Activated CD4-positive, alpha-beta memory T cell treated with anti-CD3 and anti-CD28 coated beads for 36 hours (primary cell): ENCODE data around the gene ELP4. TPM values are rescaled to one million over a fixed set of nuclear protein-coding genes. Genes with fewer than 3 reads are reported as not detected.

Source experiments
- CTCF ChIA-PET: fragments of 350-600 bp; sonication (Branson Sonifier 250); formaldehyde crosslinking; loops from one replicate; lab custom pipeline; 2021; ENCODE audit warnings: antibody characterized with exemption, inconsistent platforms; lab: Charles Lee
- POLR2A ChIA-PET: fragments of 350-600 bp; sonication (Branson Sonifier 250); formaldehyde crosslinking; loops from one replicate; lab custom pipeline; 2021; ENCODE audit warnings: antibody characterized with exemption; lab: Charles Lee
- DNase-seq: peaks from one replicate; pipeline ENCODE4 v3.0.0-alpha.2; 2020
- H3K27ac Mint-ChIP-seq: one replicate; pipeline ENCODE4 v1.8.0; 2021; ENCODE audit warnings: mixed read lengths
- H3K27me3 Mint-ChIP-seq: one replicate; pipeline ENCODE4 v1.8.0; 2021; ENCODE audit warnings: mixed read lengths
- H3K36me3 Mint-ChIP-seq: one replicate; pipeline ENCODE4 v1.8.0; 2021; ENCODE audit warnings: mixed read lengths
- H3K4me1 Mint-ChIP-seq: one replicate; pipeline ENCODE4 v1.8.0; 2021; ENCODE audit warnings: low read depth, mixed read lengths
- H3K4me3 Mint-ChIP-seq: one replicate; pipeline ENCODE4 v1.8.0; 2021; ENCODE audit warnings: mild to moderate bottlenecking, mixed read lengths
- H3K9me3 Mint-ChIP-seq: one replicate; pipeline ENCODE4 v1.8.0; 2021; ENCODE audit warnings: mixed read lengths
- intact Hi-C: fragments of 100-400 bp; cut with micrococcal nuclease; formaldehyde crosslinking; loops from one replicate; pipeline ENCODE4 v1.15.1; 2023
- total RNA-seq, 2 experiments: library from RNA; stranded (reverse); gene quantifications; one replicate each; pipeline ENCODE4 v1.2.3, GENCODE V29; 2021

ELP4 gene, protein sequence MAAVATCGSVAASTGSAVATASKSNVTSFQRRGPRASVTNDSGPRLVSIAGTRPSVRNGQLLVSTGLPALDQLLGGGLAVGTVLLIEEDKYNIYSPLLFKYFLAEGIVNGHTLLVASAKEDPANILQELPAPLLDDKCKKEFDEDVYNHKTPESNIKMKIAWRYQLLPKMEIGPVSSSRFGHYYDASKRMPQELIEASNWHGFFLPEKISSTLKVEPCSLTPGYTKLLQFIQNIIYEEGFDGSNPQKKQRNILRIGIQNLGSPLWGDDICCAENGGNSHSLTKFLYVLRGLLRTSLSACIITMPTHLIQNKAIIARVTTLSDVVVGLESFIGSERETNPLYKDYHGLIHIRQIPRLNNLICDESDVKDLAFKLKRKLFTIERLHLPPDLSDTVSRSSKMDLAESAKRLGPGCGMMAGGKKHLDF
- 10 to 100 TPM; 18.3 to 18.5 TPM for total RNA-seq

DNA sequence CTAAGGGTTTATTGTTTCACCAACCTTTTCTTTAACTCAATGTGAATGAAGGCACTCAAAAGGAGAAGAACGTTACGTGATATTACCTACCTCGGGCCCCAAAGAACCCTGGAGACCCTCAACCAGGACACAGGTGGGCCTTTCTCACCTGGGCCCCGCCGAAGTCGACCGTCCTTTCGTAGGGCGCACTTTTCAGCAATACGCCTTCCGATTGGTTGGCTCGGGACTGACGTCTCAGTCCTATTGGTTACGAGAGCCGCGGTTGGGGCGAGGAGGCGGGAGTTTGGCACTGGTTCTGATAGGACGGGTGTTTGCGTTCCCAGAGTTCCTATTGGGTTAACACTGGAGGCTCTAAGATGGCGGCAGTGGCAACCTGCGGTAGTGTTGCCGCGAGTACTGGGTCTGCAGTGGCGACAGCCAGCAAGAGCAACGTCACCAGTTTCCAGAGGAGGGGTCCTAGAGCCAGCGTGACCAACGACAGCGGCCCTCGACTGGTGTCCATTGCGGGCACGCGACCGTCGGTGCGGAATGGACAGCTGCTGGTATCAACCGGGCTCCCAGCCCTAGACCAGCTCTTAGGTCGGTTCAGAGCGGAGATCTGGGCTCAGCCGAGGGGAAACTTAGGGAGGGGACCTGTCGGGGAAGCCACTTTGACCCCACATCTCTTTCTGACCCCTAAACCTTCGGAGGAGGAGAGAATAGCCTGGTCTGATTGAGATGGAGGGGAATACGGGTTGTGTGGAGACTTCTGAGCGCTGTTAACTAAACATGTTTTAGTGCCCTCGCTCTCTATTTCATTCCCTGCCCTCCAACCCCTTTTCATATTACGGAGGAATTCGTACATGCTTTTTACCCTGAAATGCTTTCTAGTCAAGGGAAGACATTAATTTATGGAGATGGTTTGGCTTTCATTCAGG, at the start of gene ELP4, which contains the start of gene IMMP1L:
Gene ELP4, plus strand, starts transcription at position 339 of the 917 bp plus-strand sequence. Its CDS starts 18 bp downstream, at position 357.
Gene IMMP1L, minus strand, starts transcription at position 194 of the 917 bp plus-strand sequence. CDS start 46,346 bp downstream, outside the sequence.
- H3K9me3 Mint-ChIP-seq, result no peaks in the 10 kb centered on the region
- peaks cover 14% of the 10 kb centered on the region for H3K36me3 Mint-ChIP-seq
- CTCF ChIA-PET, result no interaction called here
- no peaks in the 10 kb centered on the region for H3K27me3 Mint-ChIP-seq
- peak; percentile 97 for DNase-seq
- peaks cover 30% of the 10 kb centered on the region for H3K4me1 Mint-ChIP-seq
- POLR2A ChIA-PET, result interaction anchor here (1.0 kb wide), 1 partner anchor 47 kb away, joined by 3 read pairs; no protein-coding TSS in a partner anchor
- peak within 1 kb of the TSS; percentile 97 for H3K4me3 Mint-ChIP-seq
- intact Hi-C loops, result loop anchor here (1.0 to 10.0 kb wide), 6 partner anchors 140 to 1185 kb away; partner anchors contain the start of genes ARL14EP, DCDC1, DNAJC24 and EIF3M
- H3K27ac Mint-ChIP-seq, result peak within 1 kb of the TSS; percentile 88

DNA sequence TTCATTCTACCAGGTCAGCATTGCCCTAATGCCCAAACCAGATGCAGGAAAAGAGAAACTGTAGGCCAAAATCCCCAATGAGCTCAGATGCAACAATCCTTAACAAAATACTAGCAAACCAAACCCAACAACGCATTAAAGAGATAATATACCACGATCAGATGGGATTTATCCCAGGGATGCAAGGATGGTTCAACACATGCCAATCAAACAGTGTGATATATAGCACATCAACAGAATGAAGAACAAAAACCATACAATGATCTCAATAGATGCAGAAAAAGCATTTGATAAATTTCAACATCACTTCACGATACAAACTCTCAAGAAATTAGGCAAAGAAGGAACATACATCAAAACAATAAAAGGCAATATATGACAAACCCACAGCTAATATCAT, 45.1 kb upstream of the ELP4 start:
- H3K27me3 Mint-ChIP-seq, result no peaks in the 10 kb centered on the region
- no peak overlapping the region for H3K27ac Mint-ChIP-seq
- CTCF ChIA-PET, result no interaction called here
- peaks cover 18% of the 10 kb centered on the region for H3K9me3 Mint-ChIP-seq
- peaks cover 38% of the 10 kb centered on the region for H3K36me3 Mint-ChIP-seq
- POLR2A ChIA-PET, result no interaction called here
- no peak overlapping the region for H3K4me3 Mint-ChIP-seq
- no peaks in the 10 kb centered on the region for H3K4me1 Mint-ChIP-seq
- intact Hi-C loops, result no loop called here
- no peak for DNase-seq

- CTCF ChIA-PET, result no interaction called here
- peaks cover 4% of the 10 kb centered on the region for H3K4me1 Mint-ChIP-seq
- no peaks in the 10 kb centered on the region for H3K27me3 Mint-ChIP-seq
- no peak for DNase-seq
- H3K4me3 Mint-ChIP-seq, result no peak overlapping the region
- H3K9me3 Mint-ChIP-seq, result peaks cover 5% of the 10 kb centered on the region
- H3K36me3 Mint-ChIP-seq, result peaks cover 16% of the 10 kb centered on the region
- intact Hi-C loops, result no loop called here
- POLR2A ChIA-PET, result no interaction called here
- H3K27ac Mint-ChIP-seq, result no peak overlapping the region
Measured at GRCh38 chr11:31474083-31474482, 35.5 kb upstream of the ELP4 start.

- CTCF ChIA-PET, result no interaction called here
- Mint-ChIP-seq H3K4me1 (peaks cover 4% of the 10 kb centered on the region), H3K27me3 (no peaks in the 10 kb centered on the region), H3K36me3 (peaks cover 4% of the 10 kb centered on the region), H3K27ac (no peak overlapping the region), H3K4me3 (no peak overlapping the region), H3K9me3 (no peaks in the 10 kb centered on the region)
- DNase-seq, result no peak
- intact Hi-C loops, result no loop called here
- POLR2A ChIA-PET, result no interaction called here
Measured at GRCh38 chr11:31477528-31478222, 31.9 kb upstream of the ELP4 start.

GRCh38 chr11:31478223-31478590, 31.4 kb upstream of the ELP4 start:
- ChIA-PET POLR2A (no interaction called here), CTCF (no interaction called here)
- intact Hi-C loops, result no loop called here
- Mint-ChIP-seq H3K27ac (no peak overlapping the region), H3K4me1 (peaks cover 4% of the 10 kb centered on the region), H3K4me3 (no peak overlapping the region), H3K27me3 (no peaks in the 10 kb centered on the region), H3K36me3 (peaks cover 4% of the 10 kb centered on the region), H3K9me3 (no peaks in the 10 kb centered on the region)
- DNase-seq, result no peak

DNA sequence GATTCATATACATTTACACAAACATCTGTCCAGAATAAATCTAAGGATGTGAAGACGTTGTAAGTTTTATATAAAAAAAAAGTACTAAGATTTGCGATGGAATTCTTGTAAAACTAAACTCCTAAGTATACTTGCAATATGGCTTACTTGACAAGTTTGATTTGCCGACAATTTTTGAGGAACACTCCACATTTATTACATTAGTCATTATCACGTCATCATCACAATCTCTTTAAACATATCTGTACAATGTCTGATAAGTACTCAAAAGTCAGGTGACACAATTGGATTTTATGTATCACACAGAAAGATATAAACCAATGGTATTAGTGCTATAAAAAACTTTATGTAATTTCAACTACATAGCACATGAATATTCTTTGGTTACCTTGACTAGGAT, 30.5 kb upstream of the ELP4 start:
- Mint-ChIP-seq H3K9me3 (no peaks in the 10 kb centered on the region), H3K27me3 (no peaks in the 10 kb centered on the region), H3K4me1 (peaks cover 4% of the 10 kb centered on the region), H3K4me3 (no peak overlapping the region), H3K27ac (no peak overlapping the region), H3K36me3 (peaks cover 2% of the 10 kb centered on the region)
- ChIA-PET POLR2A (no interaction called here), CTCF (no interaction called here)
- DNase-seq, result no peak
- intact Hi-C loops, result no loop called here

GRCh38 chr11:31480930-31481329, 28.6 kb upstream of the ELP4 start:
- Mint-ChIP-seq H3K4me3 (no peak overlapping the region), H3K9me3 (no peaks in the 10 kb centered on the region), H3K36me3 (peaks cover 1% of the 10 kb centered on the region), H3K27ac (no peak overlapping the region), H3K4me1 (peaks cover 4% of the 10 kb centered on the region), H3K27me3 (no peaks in the 10 kb centered on the region)
- ChIA-PET POLR2A (no interaction called here), CTCF (no interaction called here)
- intact Hi-C loops, result no loop called here
- DNase-seq, result no peak

DNA sequence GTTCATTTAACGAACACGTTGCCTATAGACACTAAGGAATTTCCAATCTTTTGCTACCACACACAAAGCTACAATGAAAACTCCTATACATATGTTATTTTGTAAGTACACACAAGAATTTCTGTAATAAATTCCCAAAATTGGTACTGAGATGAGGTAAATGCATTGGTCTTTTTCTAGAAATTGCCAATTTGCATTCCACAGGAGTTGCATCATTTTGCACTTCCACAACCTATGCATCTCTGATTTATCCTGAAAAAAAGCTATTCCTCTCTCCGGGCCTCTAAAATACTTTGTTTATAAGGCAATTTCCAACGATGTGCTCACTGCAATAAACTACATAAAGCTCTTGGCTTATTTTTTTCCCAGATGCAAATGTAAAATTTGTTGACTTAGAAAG, 25.1 kb upstream of the ELP4 start:
- no peaks in the 10 kb centered on the region for H3K27me3 Mint-ChIP-seq

DNA sequence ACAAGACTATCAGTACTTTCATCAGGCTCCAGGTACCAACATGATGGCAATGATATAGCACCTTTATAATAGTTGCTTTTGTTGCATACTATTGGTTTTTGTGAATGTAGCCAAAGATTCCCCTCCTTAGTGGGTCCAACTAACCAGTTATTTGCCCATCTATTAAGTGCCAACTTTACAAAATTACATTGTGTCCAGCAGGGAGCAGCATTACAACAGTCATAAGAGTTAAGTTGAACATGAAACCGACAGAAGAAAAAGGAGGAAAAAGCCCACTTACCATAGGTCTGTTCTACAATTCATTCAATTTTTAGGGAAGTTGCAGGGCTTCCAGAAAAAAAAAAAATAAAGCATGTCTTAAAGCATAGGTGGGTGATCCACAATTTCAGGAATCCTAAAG, 21.7 kb upstream of the ELP4 start:
- Mint-ChIP-seq H3K9me3 (peaks cover 1% of the 10 kb centered on the region), H3K27me3 (no peaks in the 10 kb centered on the region), H3K27ac (no peak overlapping the region), H3K4me3 (no peak overlapping the region), H3K36me3 (peaks cover 7% of the 10 kb centered on the region), H3K4me1 (peaks cover 16% of the 10 kb centered on the region)
- DNase-seq, result no peak
- ChIA-PET CTCF (no interaction called here), POLR2A (no interaction called here)
- intact Hi-C loops, result no loop called here

More for the DNA sequence above, 25.1 kb upstream of the ELP4 start:
- intact Hi-C loops, result no loop called here
- DNase-seq, result no peak
- no peaks in the 10 kb centered on the region for H3K4me1 Mint-ChIP-seq
- ChIA-PET POLR2A (no interaction called here), CTCF (no interaction called here)
- no peak overlapping the region for H3K4me3 Mint-ChIP-seq
- peaks cover 2% of the 10 kb centered on the region for H3K36me3 Mint-ChIP-seq
- no peaks in the 10 kb centered on the region for H3K9me3 Mint-ChIP-seq
- H3K27ac Mint-ChIP-seq, result no peak overlapping the region

GRCh38 chr11:31492320-31492913, 17.1 kb upstream of the ELP4 start:
- POLR2A ChIA-PET, result no interaction called here
- Mint-ChIP-seq H3K27me3 (no peaks in the 10 kb centered on the region), H3K9me3 (peaks cover 18% of the 10 kb centered on the region), H3K36me3 (peaks cover 35% of the 10 kb centered on the region), H3K4me3 (no peak overlapping the region), H3K27ac (no peak overlapping the region), H3K4me1 (peaks cover 31% of the 10 kb centered on the region)
- no peak for DNase-seq
- CTCF ChIA-PET, result interaction anchor here (1.4 kb wide), 1 partner anchor 466 kb away, joined by 3 read pairs; no protein-coding TSS in a partner anchor
- intact Hi-C loops, result no loop called here

GRCh38 chr11:31493235-31493634, 16.3 kb upstream of the ELP4 start:
- peaks cover 35% of the 10 kb centered on the region for H3K36me3 Mint-ChIP-seq
- peaks cover 31% of the 10 kb centered on the region for H3K4me1 Mint-ChIP-seq
- intact Hi-C loops, result no loop called here
- POLR2A ChIA-PET, result no interaction called here
- CTCF ChIA-PET, result no interaction called here
- DNase-seq, result no peak
- H3K27me3 Mint-ChIP-seq, result no peaks in the 10 kb centered on the region
- H3K9me3 Mint-ChIP-seq, result peaks cover 18% of the 10 kb centered on the region
- no peak overlapping the region for H3K4me3 Mint-ChIP-seq
- no peak overlapping the region for H3K27ac Mint-ChIP-seq
